Stimulated activated CD4-positive, alpha-beta T cell treated with anti-CD3 and anti-CD28 coated beads, Interleukin-1b, Interleukin-23, amount 100 ng/mL, for 4 hours (primary cell): ENCODE measurements around the gene CYSTM1.
"Not testable (repeated sequence)": the region's sequence is repeated elsewhere in the genome, so short reads cannot be mapped to it uniquely, and the experiment has no call there.

Experiments
- DNase-seq, 2 donors: peaks; one replicate each; pipeline ENCODE4 v3.0.0-alpha.2; 2020; ENCODE audit warnings: low read depth in 2 of 2

Gene CYSTM1

GRCh38 chr5:140150201-140150600 lies 24.8 kb upstream of the CYSTM1 start:
- no peak for DNase-seq

GRCh38 chr5:140151144-140152021 lies 23.6 kb upstream of the CYSTM1 start:
- no peak for DNase-seq

GRCh38 chr5:140152022-140152999 lies 22.7 kb upstream of the CYSTM1 start:
- DNase-seq, result no peak

- no peak for DNase-seq
Observed at GRCh38 chr5:140153255-140153654, 21.7 kb upstream of the CYSTM1 start.

GRCh38 chr5:140153905-140154304 lies 21.1 kb upstream of the CYSTM1 start:
- DNase-seq, result no peak

GRCh38 chr5:140154710-140155381 lies 20.1 kb upstream of the CYSTM1 start:
- not testable (repeated sequence) for DNase-seq

GRCh38 chr5:140157032-140157781 lies 17.8 kb upstream of the CYSTM1 start:
- DNase-seq, result peak; percentile 81 to 87

GRCh38 chr5:140159014-140159927 lies 15.7 kb upstream of the CYSTM1 start:
- DNase-seq, result no peak

- DNase-seq, result no peak
Observed at GRCh38 chr5:140162275-140162674, 12.7 kb upstream of the CYSTM1 start.

- no peak for DNase-seq
Observed at GRCh38 chr5:140162781-140163180, 12.2 kb upstream of the CYSTM1 start.

- no peak for DNase-seq
Observed at GRCh38 chr5:140165101-140165922, 9.7 kb upstream of the CYSTM1 start.

- no peak for DNase-seq
Observed at GRCh38 chr5:140165923-140166270, 9.1 kb upstream of the CYSTM1 start.

- DNase-seq, result no peak
Observed at GRCh38 chr5:140166911-140167310, 8.1 kb upstream of the CYSTM1 start.

GRCh38 chr5:140168371-140168770 lies 6.6 kb upstream of the CYSTM1 start:
- DNase-seq, result no peak

- no peak for DNase-seq
Observed at GRCh38 chr5:140169410-140169809, 5.6 kb upstream of the CYSTM1 start.

GRCh38 chr5:140172483-140172882 lies 2.5 kb upstream of the CYSTM1 start:
- no peak for DNase-seq

GRCh38 chr5:140174014-140174413 lies 974 bp upstream of the CYSTM1 start:
- no peak for DNase-seq

GRCh38 chr5:140175367-140176030 lies 511 bp downstream of the CYSTM1 start:
- peak; percentile 36 to 44 for DNase-seq

GRCh38 chr5:140176031-140176387 lies 1.0 kb downstream of the CYSTM1 start:
- DNase-seq, result no peak
